RWPE2 (cell line): Measurements from ENCODE around the gene ATG4B.

ENCODE experiments used
- ATAC-seq: fragments of 200-7000 bp; cut with Tn5 transposase; 3 replicates; pipeline ENCODE4 v1.9.1; 2021; ENCODE audit warnings: low read depth
- DNase-seq: peaks from one replicate; pipeline ENCODE4 v3.0.0-alpha.2; 2020; ENCODE audit warnings: low spot score
- H3K27ac ChIP-seq: fragments of 450-650 bp; 2 replicates; pipeline ENCODE4 v1.5.1; 2017; ENCODE audit warnings: mild to moderate bottlenecking; ENCODE audit not compliant: poor library complexity, severe bottlenecking
- H3K27me3 ChIP-seq: fragments of 250-450 bp; sonication (Bioruptor Pico); 2 replicates; pipeline ENCODE4 v1.5.1; 2021; ENCODE audit warnings: mild to moderate bottlenecking, moderate library complexity; ENCODE audit not compliant: insufficient read depth, poor library complexity, severe bottlenecking
- H3K36me3 ChIP-seq: fragments of 250-450 bp; sonication (Bioruptor Pico); 2 replicates; pipeline ENCODE4 v1.5.1; 2020; ENCODE audit warnings: low read depth, mild to moderate bottlenecking, moderate library complexity
- H3K4me1 ChIP-seq: fragments of 250-450 bp; sonication (Bioruptor Pico); 2 replicates; pipeline ENCODE4 v1.5.1; 2021; ENCODE audit warnings: mild to moderate bottlenecking, moderate library complexity; ENCODE audit not compliant: insufficient read depth, poor library complexity, severe bottlenecking
- H3K4me3 ChIP-seq: fragments of 250-450 bp; sonication (Bioruptor Pico); 2 replicates; pipeline ENCODE4 v1.5.1; 2021; ENCODE audit warnings: mild to moderate bottlenecking, moderate library complexity; ENCODE audit not compliant: severe bottlenecking
- H3K9me3 ChIP-seq: fragments of 250-450 bp; sonication (Bioruptor Pico); 2 replicates; pipeline ENCODE4 v1.5.1; 2021; ENCODE audit warnings: mild to moderate bottlenecking, moderate library complexity; ENCODE audit not compliant: severe bottlenecking
- CTCF ChIP-seq: fragments of 450-650 bp; IDR thresholded peaks from one replicate; pipeline ENCODE4 v1.5.1; 2017; ENCODE audit warnings: mild to moderate bottlenecking, moderate library complexity; ENCODE audit not compliant: poor library complexity, severe bottlenecking

ATG4B gene

GRCh38 chr2:241670333-241671110 is 33.0 kb downstream of the ATG4B start:
- Histone ChIP-seq H3K36me3 (peaks cover 25% of the 10 kb centered on the region), H3K27ac (no peak overlapping the region), H3K9me3 (no peaks in the 10 kb centered on the region), H3K4me3 (no peak overlapping the region), H3K4me1 (peaks cover 2% of the 10 kb centered on the region), H3K27me3 (no peaks in the 10 kb centered on the region)
- DNase-seq (no peak), ATAC-seq (no peak)
- no peak for TF ChIP-seq CTCF

- no peak for ATAC-seq
Measured at GRCh38 chr2:241671457-241672240, 34.2 kb downstream of the ATG4B start.

GRCh38 chr2:241672243-241673188 is 35.0 kb downstream of the ATG4B start:
- H3K27ac ChIP-seq, result no peak overlapping the region
- TF ChIP-seq CTCF, result no peak
- ATAC-seq (no peak), DNase-seq (no peak)
- no peak overlapping the region for H3K4me3 ChIP-seq
- H3K9me3 ChIP-seq, result no peaks in the 10 kb centered on the region
- peaks cover 31% of the 10 kb centered on the region for H3K36me3 ChIP-seq
- no peaks in the 10 kb centered on the region for H3K4me1 ChIP-seq
- H3K27me3 ChIP-seq, result no peaks in the 10 kb centered on the region

More at GRCh38 chr2:241671457-241672240, 34.2 kb downstream of the ATG4B start:
- Histone ChIP-seq H3K27me3 (no peaks in the 10 kb centered on the region), H3K4me1 (no peaks in the 10 kb centered on the region), H3K27ac (no peak overlapping the region), H3K36me3 (peaks cover 28% of the 10 kb centered on the region), H3K4me3 (no peak overlapping the region), H3K9me3 (no peaks in the 10 kb centered on the region)
- no peak for TF ChIP-seq CTCF
- no peak for DNase-seq

- Histone ChIP-seq H3K4me3 (no peak overlapping the region), H3K27me3 (no peaks in the 10 kb centered on the region), H3K4me1 (no peaks in the 10 kb centered on the region), H3K9me3 (no peaks in the 10 kb centered on the region), H3K36me3 (peaks cover 34% of the 10 kb centered on the region), H3K27ac (no peak overlapping the region)
- ATAC-seq (no peak), DNase-seq (no peak)
- no peak for TF ChIP-seq CTCF
Measured at GRCh38 chr2:241673189-241673663, 35.7 kb downstream of the ATG4B start.
